Measurements from ENCODE around the gene CNTNAP2.

GRCh38 chr7:148380596-148381419, 2264.2 kb downstream of the CNTNAP2 start:
- TF ChIP-seq POLR2A (IDR thresholded peaks at IDR 0.05) (no peak), CTCF (IDR thresholded peaks at IDR 0.05 in 4 of 5, conservative IDR thresholded peaks at IDR 0.05 in 1 of 5) (no peak)

Data from gastrocnemius medialis (tissue), 4 donors.